ENCODE results near the gene CLDN16. TPM values are rescaled to one million over a fixed set of nuclear protein-coding genes. Genes with fewer than 3 reads are reported as not detected.

Gene CLDN16
- total and polyA plus RNA-seq, 2 of the 4 experiments (the other 2 are of a cell fraction), result under 0.01 to 0.09 TPM

DNA sequence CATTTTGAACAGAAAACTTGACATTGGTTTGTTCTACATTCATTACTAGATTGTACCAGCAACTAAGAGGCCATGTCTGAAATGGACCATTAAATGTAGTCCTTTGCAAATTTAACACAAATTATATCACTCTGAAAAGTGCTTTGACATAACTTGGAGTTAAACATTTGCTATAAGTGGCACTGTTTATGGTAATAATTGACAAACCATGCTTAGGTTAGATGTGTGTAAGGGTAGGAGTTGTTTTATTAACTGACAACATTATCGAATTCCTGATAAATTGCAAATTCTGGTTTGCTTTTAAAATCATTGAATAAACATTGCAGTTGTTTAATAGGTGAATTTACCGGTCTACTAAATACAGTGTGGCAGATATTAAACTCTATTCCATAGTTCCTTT lies 67.9 kb downstream of the CLDN16 start:
- no peaks in the 10 kb centered on the region for H4K20me1 ChIP-seq (ENCODE audit: insufficient read depth, low read length)
- TF ChIP-seq CHD1 (IDR thresholded peaks at IDR 0.05; ENCODE audit: low read depth, low read length), result no peak
- TF ChIP-seq CEBPB (IDR thresholded peaks at IDR 0.05; ENCODE audit: low read depth, low read length), result no peak
- no peak for TF ChIP-seq MAZ (IDR thresholded peaks at IDR 0.05; ENCODE audit: borderline replicate concordance, low read depth, low read length)
- TF ChIP-seq, protein P1, sequence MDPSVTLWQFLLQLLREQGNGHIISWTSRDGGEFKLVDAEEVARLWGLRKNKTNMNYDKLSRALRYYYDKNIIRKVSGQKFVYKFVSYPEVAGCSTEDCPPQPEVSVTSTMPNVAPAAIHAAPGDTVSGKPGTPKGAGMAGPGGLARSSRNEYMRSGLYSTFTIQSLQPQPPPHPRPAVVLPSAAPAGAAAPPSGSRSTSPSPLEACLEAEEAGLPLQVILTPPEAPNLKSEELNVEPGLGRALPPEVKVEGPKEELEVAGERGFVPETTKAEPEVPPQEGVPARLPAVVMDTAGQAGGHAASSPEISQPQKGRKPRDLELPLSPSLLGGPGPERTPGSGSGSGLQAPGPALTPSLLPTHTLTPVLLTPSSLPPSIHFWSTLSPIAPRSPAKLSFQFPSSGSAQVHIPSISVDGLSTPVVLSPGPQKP (IDR thresholded peaks at IDR 0.05; ENCODE audit: borderline replicate concordance, low read depth, low read length), result no peak
- no peak for TF ChIP-seq RAD21 (IDR thresholded peaks at IDR 0.05; ENCODE audit: low read length)
- TF ChIP-seq FOS (IDR thresholded peaks at IDR 0.05; ENCODE audit: low read depth, low read length), result no peak
- TF ChIP-seq POLR2A (IDR thresholded peaks at IDR 0.05; ENCODE audit: low read depth, low read length), result no peak
- TF ChIP-seq RCOR1 (IDR thresholded peaks at IDR 0.05; ENCODE audit: insufficient replicate concordance, low read length), result no peak
- no peak for TF ChIP-seq RFX5 (IDR thresholded peaks at IDR 0.05; ENCODE audit: low read depth, low read length)
- TF ChIP-seq BHLHE40 (IDR thresholded peaks at IDR 0.05; ENCODE audit: low read depth, low read length), result no peak
- TF ChIP-seq SMC3 (IDR thresholded peaks at IDR 0.05; ENCODE audit: low read depth, low read length), result no peak
- TF ChIP-seq, protein P2, sequence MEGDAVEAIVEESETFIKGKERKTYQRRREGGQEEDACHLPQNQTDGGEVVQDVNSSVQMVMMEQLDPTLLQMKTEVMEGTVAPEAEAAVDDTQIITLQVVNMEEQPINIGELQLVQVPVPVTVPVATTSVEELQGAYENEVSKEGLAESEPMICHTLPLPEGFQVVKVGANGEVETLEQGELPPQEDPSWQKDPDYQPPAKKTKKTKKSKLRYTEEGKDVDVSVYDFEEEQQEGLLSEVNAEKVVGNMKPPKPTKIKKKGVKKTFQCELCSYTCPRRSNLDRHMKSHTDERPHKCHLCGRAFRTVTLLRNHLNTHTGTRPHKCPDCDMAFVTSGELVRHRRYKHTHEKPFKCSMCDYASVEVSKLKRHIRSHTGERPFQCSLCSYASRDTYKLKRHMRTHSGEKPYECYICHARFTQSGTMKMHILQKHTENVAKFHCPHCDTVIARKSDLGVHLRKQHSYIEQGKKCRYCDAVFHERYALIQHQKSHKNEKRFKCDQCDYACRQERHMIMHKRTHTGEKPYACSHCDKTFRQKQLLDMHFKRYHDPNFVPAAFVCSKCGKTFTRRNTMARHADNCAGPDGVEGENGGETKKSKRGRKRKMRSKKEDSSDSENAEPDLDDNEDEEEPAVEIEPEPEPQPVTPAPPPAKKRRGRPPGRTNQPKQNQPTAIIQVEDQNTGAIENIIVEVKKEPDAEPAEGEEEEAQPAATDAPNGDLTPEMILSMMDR (conservative IDR thresholded peaks at IDR 0.05; ENCODE audit: low read depth, low read length), result no peak
- no peak for TF ChIP-seq MAFK (IDR thresholded peaks at IDR 0.05; ENCODE audit: low read depth, low read length)
- TF ChIP-seq, protein P3, sequence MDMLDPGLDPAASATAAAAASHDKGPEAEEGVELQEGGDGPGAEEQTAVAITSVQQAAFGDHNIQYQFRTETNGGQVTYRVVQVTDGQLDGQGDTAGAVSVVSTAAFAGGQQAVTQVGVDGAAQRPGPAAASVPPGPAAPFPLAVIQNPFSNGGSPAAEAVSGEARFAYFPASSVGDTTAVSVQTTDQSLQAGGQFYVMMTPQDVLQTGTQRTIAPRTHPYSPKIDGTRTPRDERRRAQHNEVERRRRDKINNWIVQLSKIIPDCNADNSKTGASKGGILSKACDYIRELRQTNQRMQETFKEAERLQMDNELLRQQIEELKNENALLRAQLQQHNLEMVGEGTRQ (IDR thresholded peaks at IDR 0.05; ENCODE audit: low read depth, low read length), result no peak
- TF ChIP-seq MXI1 (IDR thresholded peaks at IDR 0.05; ENCODE audit: borderline replicate concordance, low read depth, low read length), result no peak
- no peak for TF ChIP-seq NFE2L2 (IDR thresholded peaks at IDR 0.05; ENCODE audit: low read depth, low read length)
- CTCF ChIA-PET, result no interaction called here

More for the DNA sequence above, 67.9 kb downstream of the CLDN16 start:
- no peak overlapping the region for H3K9ac ChIP-seq (ENCODE audit: low read depth, low read length)
- POLR2A ChIA-PET (ENCODE audit: unreplicated experiment), result no interaction called here
- no peaks in the 10 kb centered on the region for H3K27me3 ChIP-seq (ENCODE audit: control insufficient read depth, insufficient read depth, low read length)
- H4K5ac ChIP-seq (ENCODE audit: low read depth, low read length), result no peak overlapping the region
- no peak overlapping the region for H2BK120ac ChIP-seq (ENCODE audit: low read depth, low read length)
- no peak overlapping the region for H3K4me2 ChIP-seq (ENCODE audit: low read depth, low read length)
- H3K4ac ChIP-seq (ENCODE audit: low read depth, low read length), result no peak overlapping the region
- H3K14ac ChIP-seq (replicated peaks; ENCODE audit: low read depth, low read length), result no peak overlapping the region
- no peak overlapping the region for H2BK20ac ChIP-seq (ENCODE audit: low read depth, low read length)
- H2AFZ ChIP-seq (replicated peaks; ENCODE audit: low read length, poor library complexity), result no peak overlapping the region
- no peak overlapping the region for H2BK15ac ChIP-seq (ENCODE audit: low read depth, low read length)
- no peaks in the 10 kb centered on the region for H3K9me3 ChIP-seq (ENCODE audit: control insufficient read depth, insufficient read depth, low read length)
- H3K36me3 ChIP-seq (ENCODE audit: control insufficient read depth, insufficient read depth, low read length), result no peaks in the 10 kb centered on the region
- no peak overlapping the region for H2BK5ac ChIP-seq (ENCODE audit: low read depth, low read length, poor library complexity, severe bottlenecking)
- dilution Hi-C loops (cut with HindIII; ENCODE audit: low sequenced_read_pairs, unreplicated experiment) (no loop called here), in situ Hi-C loops (cut with MboI; ENCODE audit: low sequenced_read_pairs) (no loop called here), intact Hi-C loops (cut with micrococcal nuclease) (no loop called here)
- H3K4me3 ChIP-seq (ENCODE audit: insufficient read depth, low read depth, low read length), result no peak overlapping the region
- DNase-seq, result no peak
- H3K18ac ChIP-seq (ENCODE audit: low read depth, low read length), result no peak overlapping the region
- H3K9me1 ChIP-seq (ENCODE audit: insufficient read depth, low read length), result no peaks in the 10 kb centered on the region
- no peaks in the 10 kb centered on the region for H3K4me1 ChIP-seq (ENCODE audit: control insufficient read depth, insufficient read depth, low read length)
- no peak overlapping the region for H3K27ac ChIP-seq (ENCODE audit: insufficient read depth, low read length)
- H2AK5ac ChIP-seq (ENCODE audit: low read depth, low read length), result no peak overlapping the region
- no peaks in the 10 kb centered on the region for H3K79me1 ChIP-seq (ENCODE audit: low read depth in 1 of 2, low read length in 2 of 2)
- no peak overlapping the region for H2AK9ac ChIP-seq (replicated peaks; ENCODE audit: low read depth, low read length, poor library complexity)
- H3K23ac ChIP-seq (ENCODE audit: low read depth, low read length), result no peak overlapping the region
- H3K56ac ChIP-seq (ENCODE audit: extremely low read depth, insufficient read depth, low read length), result no peak overlapping the region
- WGBS, 2 experiments (ENCODE audit: extremely low coverage in 2 of 2, insufficient read length in 1 of 2), result no CpG with 5 or more reads among the region's 2 CpGs
- no peak for ATAC-seq (ENCODE audit: low read depth)
- H4K8ac ChIP-seq (ENCODE audit: low read depth in 2 of 2, low read length in 2 of 2), result no peak overlapping the region
- H4K91ac ChIP-seq (ENCODE audit: insufficient read depth, low read depth, low read length), result no peak overlapping the region
- BruUV-seq (replicated peaks), result no TSS peak
